CD4-positive, alpha-beta memory T cell (primary cell): Measurements from ENCODE around the gene NDUFA7. TPM values are rescaled to one million over a fixed set of nuclear protein-coding genes. Genes with fewer than 3 reads are reported as not detected.
A peak's percentile ranks its signal among the peaks of the same experiment; 100 is the strongest.
"Not testable (repeated sequence)": the region's sequence is repeated elsewhere in the genome, so short reads cannot be mapped to it uniquely, and the experiment has no call there.

Experiments used
- CTCF ChIA-PET: fragments of 350-600 bp; sonication (Branson Sonifier 250); formaldehyde crosslinking; loops from one replicate; lab custom pipeline; 2021; ENCODE audit warnings: inconsistent platforms; ENCODE audit not compliant: partially characterized antibody; lab: Charles Lee
- POLR2A ChIA-PET: fragments of 350-600 bp; sonication (Branson Sonifier 250); formaldehyde crosslinking; loops from one replicate; lab custom pipeline; 2021; ENCODE audit not compliant: partially characterized antibody; lab: Charles Lee
- DNase-seq, 5 donors: peaks; one replicate each; pipeline versions ENCODE4 v3.0.0 to v3.0.0-alpha.2; 2020 to 2022; ENCODE audit warnings: mixed read lengths in 1 of 5
- H3K27ac ChIP-seq: one replicate; pipeline ENCODE4 v1.7.0; 2013; ENCODE audit warnings: low read depth, low read length
- H3K27me3 ChIP-seq: 2 replicates; pipeline ENCODE4 v1.7.0; 2013; ENCODE audit warnings: mild to moderate bottlenecking, low read length, moderate library complexity; ENCODE audit not compliant: insufficient read depth
- H3K36me3 ChIP-seq: 2 replicates; pipeline ENCODE4 v1.7.0; 2013; ENCODE audit warnings: mild to moderate bottlenecking, low read length, moderate library complexity; ENCODE audit not compliant: insufficient read depth
- H3K4me1 ChIP-seq: 2 replicates; pipeline ENCODE4 v1.7.0; 2013; ENCODE audit warnings: mild to moderate bottlenecking, low read length, moderate library complexity; ENCODE audit not compliant: insufficient read depth
- H3K4me3 ChIP-seq, 2 donors: one replicate each; pipeline ENCODE4 v1.7.0; 2013; ENCODE audit warnings: low read length in 2 of 2, mild to moderate bottlenecking in 1 of 2
- H3K9me3 ChIP-seq, 2 donors: one replicate each; pipeline ENCODE4 v1.7.0; 2013; ENCODE audit warnings: low read length in 2 of 2, control low read depth in 1 of 2; ENCODE audit not compliant: control insufficient read depth in 1 of 2
- H3K27ac Mint-ChIP-seq, 7 donors: one replicate each; pipeline ENCODE4 v1.8.0; 2020 to 2021; ENCODE audit warnings: mixed read lengths in 7 of 7, mild to moderate bottlenecking in 6 of 7, inconsistent platforms in 3 of 7, moderate library complexity in 3 of 7
- H3K27me3 Mint-ChIP-seq, 2 donors: one replicate each; pipeline ENCODE4 v1.8.0; 2020 to 2021; ENCODE audit warnings: mixed read lengths in 2 of 2
- H3K36me3 Mint-ChIP-seq, 2 donors: one replicate each; pipeline ENCODE4 v1.8.0; 2020 to 2021; ENCODE audit warnings: mixed read lengths in 2 of 2, inconsistent platforms in 1 of 2, mild to moderate bottlenecking in 1 of 2
- H3K4me1 Mint-ChIP-seq, 4 donors: one replicate each; pipeline ENCODE4 v1.8.0; 2020 to 2021; ENCODE audit warnings: mixed read lengths in 4 of 4, mild to moderate bottlenecking in 1 of 4
- H3K4me3 Mint-ChIP-seq, 8 donors: one replicate each; pipeline ENCODE4 v1.8.0; 2020 to 2021; ENCODE audit warnings: mixed read lengths in 8 of 8, mild to moderate bottlenecking in 7 of 8, moderate library complexity in 6 of 8, inconsistent platforms in 3 of 8
- H3K9me3 Mint-ChIP-seq, 8 donors: one replicate each; pipeline ENCODE4 v1.8.0; 2020 to 2021; ENCODE audit warnings: mixed read lengths in 8 of 8, mild to moderate bottlenecking in 5 of 8, inconsistent platforms in 3 of 8, moderate library complexity in 1 of 8
- intact Hi-C: fragments of 100-400 bp; cut with micrococcal nuclease; formaldehyde crosslinking; loops from one replicate; pipeline ENCODE4 v1.15.1; 2023
- polyA plus RNA-seq, 2 donors: library from polyadenylated mRNA; unstranded; fragments of 300-500 nt; fragmentation: Illumina TruSeq; gene quantifications; one replicate each; pipeline ENCODE4 v1.2.3, GENCODE V29; 2021
- total RNA-seq, 2 experiments: library from RNA; stranded (reverse); gene quantifications; one replicate each; pipeline ENCODE4 v1.2.3, GENCODE V29; 2021

Gene NDUFA7
- total and polyA plus RNA-seq, 4 experiments from 2014 or later: 30.4 to 115 (median 69.8) TPM

- Mint-ChIP-seq H3K9me3 (no peaks in the 10 kb centered on the region), H3K27ac (peak overlapping the region in 1 of 7 donors; percentile 6), H3K36me3 (no peaks in the 10 kb centered on the region), H3K4me1 (peaks cover 7 to 16% (median 11%) of the 10 kb centered on the region in 4 donors), H3K4me3 (peak overlapping the region in 1 of 8 donors; percentile 7), H3K27me3 (no peaks in the 10 kb centered on the region)
- no peak for DNase-seq
- Histone ChIP-seq H3K36me3 (no peaks in the 10 kb centered on the region), H3K4me1 (peaks cover 10% of the 10 kb centered on the region), H3K4me3 (no peak overlapping the region), H3K27me3 (no peaks in the 10 kb centered on the region), H3K9me3 (no peaks in the 10 kb centered on the region), H3K27ac (no peak overlapping the region)
- ChIA-PET POLR2A (interaction anchor here (0.6 kb wide), 1 partner anchor 345 kb away, joined by 3 read pairs; no protein-coding TSS in a partner anchor), CTCF (interaction anchor here (0.6 to 4.2 kb wide), 5 partner anchors 52 to 313 kb away, joined by 3 to 18 read pairs (median 3); no protein-coding TSS in a partner anchor)
- intact Hi-C loops: loop anchor here (5.0 kb wide), 2 partner anchors 109 to 131 kb away; no protein-coding TSS in a partner anchor
Measured at GRCh38 chr19:8265872-8266271, 55.3 kb downstream of the NDUFA7 start.

GRCh38 chr19:8264248-8264647, 56.9 kb downstream of the NDUFA7 start:
- intact Hi-C loops, DNase-seq, H3K9me3 Mint-ChIP-seq, H3K9me3 ChIP-seq, H3K4me3 ChIP-seq, H3K27ac Mint-ChIP-seq, H3K36me3 ChIP-seq, H3K27ac ChIP-seq, H3K27me3 Mint-ChIP-seq, H3K4me1 ChIP-seq, H3K4me3 Mint-ChIP-seq, H3K27me3 ChIP-seq, H3K36me3 Mint-ChIP-seq: not testable (repeated sequence)
- POLR2A ChIA-PET: interaction anchor here (0.8 kb wide), 1 partner anchor 57 kb away, joined by 4 read pairs; the partner anchor contains the start of genes NDUFA7 and RPS28
- H3K4me1 Mint-ChIP-seq: peaks cover 2 to 11% (median 6%) of the 10 kb centered on the region in 4 donors
- CTCF ChIA-PET: interaction anchor here (1.2 kb wide), 1 partner anchor 38 kb away, joined by 3 read pairs; no protein-coding TSS in a partner anchor

GRCh38 chr19:8262431-8262830, 58.7 kb downstream of the NDUFA7 start:
- Histone ChIP-seq H3K9me3 (no peaks in the 10 kb centered on the region), H3K4me1 (no peaks in the 10 kb centered on the region), H3K36me3 (no peaks in the 10 kb centered on the region), H3K27me3 (no peaks in the 10 kb centered on the region), H3K4me3 (no peak overlapping the region), H3K27ac (no peak overlapping the region)
- Mint-ChIP-seq H3K9me3 (no peaks in the 10 kb centered on the region), H3K4me1 (peaks cover 0 to under 1% (median 0%) of the 10 kb centered on the region in 4 donors), H3K27me3 (no peaks in the 10 kb centered on the region), H3K27ac (no peak overlapping the region), H3K4me3 (no peak overlapping the region), H3K36me3 (peaks cover 8 to 15% of the 10 kb centered on the region in 2 donors)
- CTCF ChIA-PET: interaction anchor here (0.5 kb wide), 1 partner anchor 276 kb away, joined by 4 read pairs; no protein-coding TSS in a partner anchor
- DNase-seq: no peak
- intact Hi-C loops: no loop called here
- POLR2A ChIA-PET: no interaction called here

GRCh38 chr19:8261881-8262280, 59.3 kb downstream of the NDUFA7 start:
- H3K27ac ChIP-seq: no peak overlapping the region
- H3K27me3 ChIP-seq: no peaks in the 10 kb centered on the region
- H3K4me3 ChIP-seq: no peak overlapping the region
- peaks cover 3% of the 10 kb centered on the region for H3K4me1 ChIP-seq
- POLR2A ChIA-PET: no interaction called here
- CTCF ChIA-PET: interaction anchor here (0.5 to 1.1 kb wide), 3 partner anchors 60 to 318 kb away, joined by 3 to 5 read pairs (median 4); partner anchors contain the start of genes RPS28 and TIMM44
- Mint-ChIP-seq H3K27me3 (no peaks in the 10 kb centered on the region), H3K9me3 (no peaks in the 10 kb centered on the region), H3K4me1 (peaks cover 0 to 6% (median 1%) of the 10 kb centered on the region in 4 donors), H3K4me3 (no peak overlapping the region), H3K27ac (no peak overlapping the region), H3K36me3 (peaks cover 11 to 21% of the 10 kb centered on the region in 2 donors)
- H3K36me3 ChIP-seq: no peaks in the 10 kb centered on the region
- no peaks in the 10 kb centered on the region for H3K9me3 ChIP-seq
- DNase-seq: no peak
- intact Hi-C loops: no loop called here

- Histone ChIP-seq H3K9me3 (no peaks in the 10 kb centered on the region), H3K27ac (no peak overlapping the region), H3K4me3 (no peak overlapping the region), H3K4me1 (peaks cover 7% of the 10 kb centered on the region), H3K36me3 (no peaks in the 10 kb centered on the region), H3K27me3 (no peaks in the 10 kb centered on the region)
- H3K4me1 Mint-ChIP-seq: peaks cover 0 to 7% (median 1%) of the 10 kb centered on the region in 4 donors
- POLR2A ChIA-PET: no interaction called here
- no peaks in the 10 kb centered on the region for H3K9me3 Mint-ChIP-seq
- peaks cover 11 to 21% of the 10 kb centered on the region in 2 donors for H3K36me3 Mint-ChIP-seq
- intact Hi-C loops: no loop called here
- no peaks in the 10 kb centered on the region for H3K27me3 Mint-ChIP-seq
- no peak for DNase-seq
- H3K4me3 Mint-ChIP-seq: no peak overlapping the region
- CTCF ChIA-PET: interaction anchor here (1.0 to 1.1 kb wide), 2 partner anchors 61 to 317 kb away, joined by 3 to 5 read pairs; partner anchors contain the start of genes RPS28 and TIMM44
- H3K27ac Mint-ChIP-seq: no peak overlapping the region
Measured at GRCh38 chr19:8261347-8261746, 59.8 kb downstream of the NDUFA7 start.

Other genes starting within 250 kb of the NDUFA7 start
- not detected for gene FBN3, start 171.8 kb downstream of the NDUFA7 start, total RNA-seq
- not detected for gene FBN3, start 171.8 kb downstream of the NDUFA7 start, polyA plus RNA-seq
- gene CERS4, start 112.0 kb downstream of the NDUFA7 start, total RNA-seq: 10 to 100 TPM; 29.2 to 30.6 TPM
- gene CERS4, start 112.0 kb downstream of the NDUFA7 start, polyA plus RNA-seq: 10 to 100 TPM; 11.3 to 15.4 TPM
- 10 to 100 TPM; 29.6 to 29.7 TPM for gene CD320, start 13.0 kb downstream of the NDUFA7 start, total RNA-seq
- gene CD320, start 13.0 kb downstream of the NDUFA7 start, polyA plus RNA-seq: 10 to 100 TPM; 50.3 to 53.5 TPM
- 1,000 to 10,000 TPM; 2,963 to 3,045 TPM for gene RPS28, start 121 bp upstream of the NDUFA7 start, total RNA-seq
- gene RPS28, start 121 bp upstream of the NDUFA7 start, polyA plus RNA-seq: 1,000 to 10,000 TPM; 1,408 to 2,916 TPM
- 1 to 10 TPM; 5.0 to 6.3 TPM for gene KANK3, start 21.9 kb upstream of the NDUFA7 start, total RNA-seq
- 1 to 10 TPM; 1.1 to 1.9 TPM for gene KANK3, start 21.9 kb upstream of the NDUFA7 start, polyA plus RNA-seq
- gene ANGPTL4, start 42.8 kb upstream of the NDUFA7 start, total RNA-seq: not detected
- gene ANGPTL4, start 42.8 kb upstream of the NDUFA7 start, polyA plus RNA-seq: not detected
- 100 to 1,000 TPM; 107 to 109 TPM for gene RAB11B, start 69.0 kb upstream of the NDUFA7 start, total RNA-seq
- 10 to 100 TPM; 40.2 to 87.0 TPM for gene RAB11B, start 69.0 kb upstream of the NDUFA7 start, polyA plus RNA-seq
- gene MARCHF2, start 91.9 kb upstream of the NDUFA7 start, total RNA-seq: 10 to 100 TPM; 25.5 to 30.3 TPM
- 10 to 100 TPM; 46.0 to 60.9 TPM for gene MARCHF2, start 91.9 kb upstream of the NDUFA7 start, polyA plus RNA-seq
- 100 to 1,000 TPM; 197 to 199 TPM for gene HNRNPM, start 123.6 kb upstream of the NDUFA7 start, total RNA-seq
- gene HNRNPM, start 123.6 kb upstream of the NDUFA7 start, polyA plus RNA-seq: 100 to 1,000 TPM; 206 to 245 TPM
- 1 to 10 TPM; 2.3 to 2.6 TPM for gene PRAM1, start 181.3 kb upstream of the NDUFA7 start, total RNA-seq
- gene PRAM1, start 181.3 kb upstream of the NDUFA7 start, polyA plus RNA-seq: not detected
- 10 to 100 TPM; 45.1 to 50.4 TPM for gene ZNF414, start 192.8 kb upstream of the NDUFA7 start, total RNA-seq
- gene ZNF414, start 192.8 kb upstream of the NDUFA7 start, polyA plus RNA-seq: 10 to 100 TPM in 1 of 2 donors, 1 to 10 TPM in 1; 9.5 to 25.8 TPM